NCI-H510A (cell line): ENCODE data around the gene TFF3.
A peak's percentile ranks its signal among the peaks of the same experiment; 100 is the strongest.

Experiments used
- DNase-seq: peaks from one replicate; lab custom pipeline; 2025; lab: John Stamatoyannopoulos, UW

The TFF3 gene

DNA sequence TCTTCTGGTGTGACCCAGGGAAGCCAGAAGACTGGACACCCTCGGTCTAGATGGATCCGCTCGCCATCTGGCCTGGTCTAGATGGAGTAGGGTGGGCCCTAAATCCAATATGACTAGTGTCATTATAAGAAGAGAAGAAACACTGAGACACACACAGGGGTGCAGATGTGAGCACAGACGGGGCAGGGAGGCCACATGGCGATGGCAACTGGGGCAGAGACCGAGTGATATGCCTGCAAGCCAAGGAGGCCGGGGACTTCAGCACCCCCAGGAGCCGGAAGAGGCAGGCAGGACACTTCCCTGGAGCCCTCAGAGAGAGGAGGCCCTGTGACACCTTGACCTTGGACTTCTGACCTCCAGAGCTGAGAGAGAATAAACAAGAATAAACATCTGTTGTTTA is 5.6 kb upstream of the TFF3 start:
- DNase-seq = no peak

DNA sequence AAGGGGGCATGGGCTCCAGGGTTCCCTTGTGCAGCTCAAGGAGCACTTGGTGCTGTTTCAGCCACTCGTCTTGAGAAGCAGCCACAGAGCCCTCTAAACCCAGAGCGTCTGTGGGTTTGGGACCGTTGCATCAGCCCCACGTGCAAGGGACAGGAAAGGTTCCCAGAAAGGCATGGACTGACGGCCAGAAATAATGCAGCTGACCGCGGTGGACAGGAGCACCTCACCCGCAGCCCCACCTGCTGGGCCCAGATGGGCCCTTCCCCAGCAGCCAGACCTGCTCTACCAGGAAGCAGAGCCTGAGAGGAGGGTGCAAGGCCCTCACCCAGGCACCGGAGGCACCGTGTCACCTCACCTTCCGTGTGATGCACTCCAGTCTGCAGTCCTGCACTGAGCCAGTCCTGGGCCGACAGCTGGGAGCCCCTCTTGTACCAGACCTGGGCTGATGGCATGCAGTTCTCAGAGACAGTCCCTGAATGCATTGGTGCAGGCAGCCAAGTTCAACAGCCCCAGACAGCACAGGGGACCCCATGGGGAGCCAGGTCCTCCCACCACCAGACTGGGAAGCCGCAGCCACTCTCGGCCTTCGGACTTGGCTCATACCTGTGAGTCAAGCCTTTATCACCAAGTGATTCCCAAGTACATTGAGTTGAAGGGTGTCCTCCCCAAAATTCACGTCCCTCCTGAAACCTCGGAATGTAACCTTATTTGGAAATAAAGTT is 4.8 kb upstream of the TFF3 start:
- DNase-seq = no peak

GRCh38 chr21:42319376-42319775 is 4.2 kb upstream of the TFF3 start:
- no peak for DNase-seq

DNA sequence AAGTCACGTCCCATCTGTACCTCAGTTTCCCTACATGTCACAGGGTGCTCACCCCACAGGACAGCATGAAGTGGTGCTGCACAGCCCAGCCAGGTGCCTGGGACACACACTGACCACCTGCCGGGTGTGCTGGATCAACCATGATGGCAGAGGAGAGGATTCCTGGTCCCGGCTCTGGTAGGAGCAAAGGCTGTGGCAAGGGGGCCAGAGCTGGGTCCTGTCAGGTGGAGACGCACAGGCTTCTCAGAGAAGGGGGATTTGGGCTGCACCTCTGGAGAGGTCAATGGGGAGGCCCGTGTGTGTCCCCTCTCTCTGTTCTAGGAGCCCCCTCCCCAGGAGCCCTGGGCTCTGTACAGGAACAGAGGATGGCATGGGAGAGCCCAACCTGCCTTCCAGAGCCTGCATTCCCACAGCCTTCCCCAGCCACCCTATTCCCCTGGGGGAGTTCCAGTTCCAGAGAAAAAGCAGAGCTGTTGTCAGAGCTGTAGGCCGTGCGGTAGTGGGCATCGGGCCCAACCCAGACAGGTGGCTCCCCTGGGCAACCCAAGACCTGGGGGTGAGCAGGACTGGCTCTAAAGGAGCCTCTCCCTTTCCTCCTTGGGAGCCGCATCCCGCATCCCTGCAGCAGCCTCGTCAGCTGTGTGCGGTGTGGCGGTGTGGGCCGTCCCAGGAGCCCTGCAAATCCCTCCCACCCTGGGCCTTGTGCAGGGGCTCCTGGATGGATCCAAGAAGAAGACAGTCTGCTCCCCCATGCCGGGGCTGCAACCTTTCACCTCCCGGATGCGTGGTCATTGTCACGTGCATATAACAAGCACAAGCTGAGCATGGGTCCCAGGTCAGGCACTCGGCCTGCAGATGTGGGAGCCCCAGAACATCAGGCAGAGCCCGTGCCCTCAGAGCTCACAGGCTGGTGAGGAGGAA is 2.9 kb upstream of the TFF3 start:
- DNase-seq = no peak

DNA sequence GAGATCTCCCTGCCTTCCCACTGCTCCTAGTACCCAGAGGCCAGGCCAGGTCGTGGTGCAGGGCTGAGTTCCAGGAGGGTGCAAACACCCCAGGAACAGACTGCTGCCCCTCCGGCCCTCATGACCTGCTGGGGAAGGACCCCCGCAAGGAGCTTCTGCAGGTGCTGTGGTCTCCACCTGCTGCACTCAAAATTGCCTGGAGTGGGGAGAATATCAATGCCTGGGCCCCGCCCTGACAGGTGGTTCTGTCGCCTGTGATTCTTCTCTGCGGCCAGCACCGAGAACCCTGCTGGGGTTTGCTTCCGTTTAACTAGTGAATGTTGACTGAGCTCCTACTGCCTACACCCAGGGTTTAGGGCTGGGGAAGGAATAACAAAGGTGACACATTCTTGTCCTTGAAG is 2.1 kb upstream of the TFF3 start:
- peak; percentile 62 for DNase-seq

GRCh38 chr21:42316891-42317290 is 1.7 kb upstream of the TFF3 start:
- peak; percentile 56 for DNase-seq

DNA sequence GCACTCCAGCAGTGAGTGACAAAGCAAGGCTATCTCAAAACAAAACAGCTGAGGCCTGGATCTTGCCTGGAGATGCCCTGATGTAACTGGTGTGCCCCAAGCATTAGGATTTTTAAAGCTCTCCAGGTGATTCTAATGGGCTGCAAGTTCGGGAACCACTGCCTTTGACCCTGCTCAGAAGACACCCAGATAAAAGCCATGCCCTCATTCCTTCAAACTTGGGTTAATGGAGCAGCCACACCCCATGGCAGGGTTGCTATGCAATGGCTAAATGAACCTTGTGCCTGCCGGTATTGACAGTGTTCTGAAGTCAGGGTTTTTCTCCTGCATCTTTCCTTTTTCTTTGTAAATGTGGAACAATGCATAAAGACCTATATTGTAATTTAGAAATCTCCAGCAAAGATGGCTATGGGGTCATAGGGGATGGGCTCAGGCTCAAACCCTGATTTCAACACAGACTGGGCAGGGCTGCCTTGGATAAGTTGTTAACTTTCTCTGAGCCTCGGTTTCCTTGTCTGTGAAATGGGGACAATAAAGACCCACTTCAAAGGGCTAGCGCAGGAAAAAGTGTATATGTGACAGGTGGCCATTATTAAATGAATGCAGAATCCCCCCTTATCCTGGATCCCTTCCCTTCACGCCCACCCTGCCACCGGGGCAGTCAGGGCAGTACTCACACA is 453 bp downstream of the TFF3 start:
- no peak for DNase-seq

DNA sequence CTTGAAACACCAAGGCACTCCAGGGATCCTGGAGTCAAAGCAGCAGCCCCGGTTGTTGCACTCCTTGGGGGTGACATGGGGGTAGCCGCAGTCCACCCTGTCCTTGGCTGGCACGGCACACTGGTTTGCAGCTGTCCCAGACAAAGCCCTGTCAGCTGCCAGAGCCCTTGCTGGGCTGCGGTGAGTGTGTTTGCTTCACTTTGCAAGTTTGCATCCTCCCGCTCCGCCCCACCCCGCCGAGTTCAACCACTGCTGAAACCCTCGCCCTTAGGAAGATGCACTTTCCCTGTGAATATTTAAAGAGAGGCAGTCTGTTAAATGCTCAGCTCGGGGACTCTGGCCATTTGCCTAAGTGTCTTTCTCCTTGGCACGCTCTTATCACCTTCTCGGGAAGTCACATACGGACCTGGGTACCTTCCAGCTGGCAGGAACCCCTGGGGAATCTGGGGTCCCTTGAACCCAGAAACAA is 1.7 kb downstream of the TFF3 start:
- peak; percentile 84 for DNase-seq

DNA sequence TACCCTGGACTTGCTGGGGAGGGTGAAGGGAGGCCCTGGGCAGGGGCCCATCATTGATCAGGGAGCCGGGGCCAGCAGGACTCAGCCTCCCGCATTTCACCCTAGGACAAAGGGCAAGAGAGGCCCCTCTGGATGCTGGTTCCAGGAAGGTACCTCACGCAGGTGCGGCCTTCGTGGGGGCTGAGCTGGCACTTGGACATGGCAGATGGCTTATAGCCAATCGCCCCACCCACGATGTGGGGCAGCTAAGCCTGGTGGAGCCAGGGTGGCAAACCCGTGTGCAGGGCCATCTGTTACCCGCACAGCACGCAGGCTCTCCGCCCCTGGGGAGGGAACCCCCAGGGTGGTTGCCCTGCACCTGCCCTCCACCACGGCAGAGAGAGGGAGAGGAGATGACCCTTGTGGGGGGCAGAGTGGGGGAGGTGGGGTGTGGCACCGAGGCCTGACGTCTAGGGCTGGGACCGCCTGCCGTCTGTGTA is 2.5 kb downstream of the TFF3 start:
- DNase-seq = no peak

DNA sequence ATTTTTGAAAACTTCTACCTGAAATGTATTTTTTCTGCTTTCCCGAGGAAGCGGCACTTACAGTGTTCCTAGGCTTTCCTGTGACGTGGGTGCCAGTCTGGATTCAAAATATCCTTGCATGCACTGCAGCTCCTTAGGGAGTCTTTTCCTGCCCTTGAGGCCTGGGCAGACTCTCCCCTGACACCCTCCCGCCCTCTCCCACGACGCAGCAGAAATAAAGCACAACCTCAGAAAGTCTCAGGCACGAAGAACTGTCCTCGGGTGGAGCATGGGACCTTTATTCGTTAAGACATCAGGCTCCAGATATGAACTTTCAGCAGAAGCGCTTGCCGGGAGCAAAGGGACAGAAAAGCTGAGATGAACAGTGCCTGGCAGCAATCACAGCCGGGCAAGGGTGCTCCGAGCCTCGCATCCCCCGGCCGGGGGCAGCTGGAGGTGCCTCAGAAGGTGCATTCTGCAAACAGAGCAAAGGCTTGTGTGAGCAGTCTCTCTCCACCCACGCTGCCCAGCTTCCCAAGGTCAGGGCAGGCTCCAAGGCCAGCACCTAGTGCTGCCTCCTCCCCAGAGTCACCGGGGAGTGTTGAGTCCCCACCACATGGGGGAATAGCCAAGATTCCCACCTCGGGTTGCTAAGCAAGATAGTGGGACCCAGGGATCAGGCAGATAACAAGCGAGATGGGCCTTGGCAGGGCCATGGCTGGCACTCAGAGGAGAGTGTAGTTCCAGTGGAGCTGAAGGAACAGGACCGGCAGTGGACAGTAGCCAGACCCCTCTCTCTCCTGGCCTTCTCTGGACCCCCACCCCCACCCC is 3.2 kb downstream of the TFF3 start:
- no peak for DNase-seq

- DNase-seq = no peak
Measured at GRCh38 chr21:42311160-42311559, 4.0 kb downstream of the TFF3 start.

DNA sequence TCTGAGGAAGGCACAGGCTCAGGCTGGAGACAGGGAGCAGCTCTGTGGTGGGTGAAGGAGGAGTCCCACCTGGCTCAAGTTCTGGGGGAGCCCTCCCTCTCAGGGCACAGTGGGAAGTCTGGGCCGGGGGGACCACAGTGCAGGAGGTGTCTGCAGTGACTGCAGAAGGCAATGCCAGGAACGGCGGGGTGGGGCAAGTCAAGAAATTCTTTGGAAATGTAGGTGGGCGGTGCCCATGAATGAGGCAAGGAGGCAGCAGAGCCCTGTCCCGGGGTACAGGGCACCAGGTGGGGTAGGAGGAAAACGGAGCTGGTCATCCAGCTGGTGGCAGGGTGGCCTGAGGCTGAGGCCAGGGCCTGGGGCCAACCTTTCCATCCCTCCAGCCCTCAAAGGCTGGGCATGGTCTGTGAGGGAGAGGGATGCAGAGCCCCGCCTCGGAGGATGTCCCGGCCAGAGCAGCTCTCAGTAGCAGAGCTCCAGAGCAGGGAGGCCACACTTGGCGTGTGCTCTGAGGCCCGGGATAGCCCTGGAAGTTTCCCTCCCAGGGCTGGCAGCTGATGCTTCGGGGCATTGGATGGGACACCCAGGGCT is 4.7 kb downstream of the TFF3 start:
- DNase-seq = no peak

DNA sequence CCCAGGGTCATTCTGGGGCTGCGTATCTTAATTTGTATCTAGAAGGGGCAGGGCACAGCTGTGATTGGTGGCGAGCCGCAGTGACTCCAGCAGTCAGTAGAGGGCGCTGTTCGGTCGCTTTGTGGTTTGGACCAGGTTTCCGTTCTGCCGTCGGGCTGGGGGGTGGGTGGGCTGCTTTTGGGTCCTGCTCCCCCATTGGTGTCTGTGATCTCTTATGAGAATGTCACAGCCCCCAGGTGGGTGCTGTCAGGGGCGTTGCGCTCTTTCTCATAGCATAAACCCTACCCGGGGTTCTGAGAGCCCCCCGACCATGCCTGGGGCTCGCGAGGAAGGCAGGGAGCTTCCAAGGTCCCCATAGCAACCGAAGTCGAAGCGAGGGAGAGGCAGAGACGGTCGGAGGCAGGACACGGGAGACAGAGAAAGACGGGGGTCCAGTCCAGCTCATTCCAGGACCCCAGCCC is 5.4 kb downstream of the TFF3 start:
- DNase-seq = no peak

GRCh38 chr21:42308914-42309752 is 6.1 kb downstream of the TFF3 start:
- DNase-seq = no peak

DNA sequence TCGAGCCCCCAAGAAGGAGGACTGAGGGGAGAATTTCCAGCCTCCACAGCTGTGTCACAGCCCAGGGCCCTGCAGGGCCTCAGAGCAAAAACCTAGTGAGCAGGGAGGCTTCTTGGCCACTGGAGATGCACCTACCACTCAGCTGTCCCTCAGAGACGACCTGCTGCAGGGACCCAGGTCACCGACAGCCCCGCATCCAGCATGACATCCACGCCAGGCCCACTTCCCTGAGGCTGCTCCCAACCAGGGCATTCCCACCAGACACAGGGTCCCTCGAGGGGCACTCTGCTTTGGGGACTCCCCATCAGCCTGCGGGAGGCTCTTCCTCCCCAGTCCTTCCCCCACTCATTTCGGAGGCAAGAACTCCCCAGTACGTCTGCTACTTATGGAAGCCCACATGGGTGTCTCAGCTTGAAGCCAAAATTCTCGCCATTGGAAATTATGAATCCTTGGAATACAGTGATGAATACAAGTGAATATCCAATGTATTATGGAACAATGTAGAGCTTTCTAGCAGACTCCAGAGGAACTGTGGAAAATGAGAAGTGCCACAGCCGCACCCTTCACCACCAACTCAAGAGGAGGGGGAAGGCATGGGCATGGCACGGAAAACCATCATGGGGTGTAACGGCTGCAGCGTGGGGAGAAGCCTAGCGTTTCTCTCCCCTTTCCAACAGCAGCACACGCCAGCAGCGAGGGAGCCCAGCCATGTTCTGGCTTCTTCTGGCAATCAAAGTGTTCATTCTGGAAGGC is 6.9 kb downstream of the TFF3 start:
- DNase-seq = no peak

DNA sequence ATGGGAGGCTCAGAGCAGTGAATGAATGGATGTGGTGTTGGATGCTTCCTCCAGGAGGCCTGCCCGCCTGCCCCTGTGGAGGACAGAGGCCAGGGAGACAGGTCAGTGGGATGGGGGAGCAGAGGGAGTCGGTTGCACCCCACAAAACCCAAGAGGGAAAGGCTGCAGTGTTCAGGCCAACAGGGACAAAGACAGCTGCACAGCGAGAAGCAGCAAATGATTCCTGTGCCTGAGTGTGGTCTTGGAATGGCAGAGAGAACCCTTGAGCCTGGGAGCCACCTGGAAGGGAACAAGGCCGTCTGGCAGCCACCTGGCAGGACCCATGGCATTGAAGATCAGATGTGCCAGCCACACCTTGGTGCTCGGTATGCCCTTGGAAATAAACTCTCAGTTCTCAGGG is 8.1 kb downstream of the TFF3 start:
- DNase-seq = no peak

- DNase-seq = no peak
Measured at GRCh38 chr21:42306366-42307035, 8.7 kb downstream of the TFF3 start.

DNA sequence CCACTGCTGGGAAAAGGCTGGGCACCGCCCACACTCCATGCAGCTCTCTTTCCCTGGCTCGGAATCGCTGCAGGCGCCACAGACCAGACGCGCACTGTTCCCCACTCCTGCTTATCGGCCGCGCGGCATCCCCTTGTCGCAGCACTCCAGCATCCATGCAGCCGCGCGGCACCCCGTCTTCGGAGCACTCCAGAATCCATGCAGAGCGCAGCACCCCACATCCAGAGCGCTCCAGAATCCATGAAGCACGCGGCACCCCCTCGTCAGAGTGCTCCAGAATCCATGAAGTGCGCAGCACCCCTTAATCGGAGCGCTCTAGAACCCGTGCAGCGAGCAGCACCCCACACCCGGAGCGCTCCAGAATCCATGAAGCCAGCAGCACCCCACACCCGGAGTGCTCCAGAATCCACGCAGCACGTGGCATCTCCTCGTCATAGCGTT is 9.5 kb downstream of the TFF3 start:
- DNase-seq = no peak
